Fibroblast of skin of scalp (primary cell): Measurements from ENCODE around the gene SNAPC2.
"Not testable (repeated sequence)": the region's sequence is repeated elsewhere in the genome, so short reads cannot be mapped to it uniquely, and the experiment has no call there.

Source experiments
- DNase-seq: peaks from one replicate; pipeline ENCODE4 v3.0.0-alpha.2; 2013

The SNAPC2 gene

DNA sequence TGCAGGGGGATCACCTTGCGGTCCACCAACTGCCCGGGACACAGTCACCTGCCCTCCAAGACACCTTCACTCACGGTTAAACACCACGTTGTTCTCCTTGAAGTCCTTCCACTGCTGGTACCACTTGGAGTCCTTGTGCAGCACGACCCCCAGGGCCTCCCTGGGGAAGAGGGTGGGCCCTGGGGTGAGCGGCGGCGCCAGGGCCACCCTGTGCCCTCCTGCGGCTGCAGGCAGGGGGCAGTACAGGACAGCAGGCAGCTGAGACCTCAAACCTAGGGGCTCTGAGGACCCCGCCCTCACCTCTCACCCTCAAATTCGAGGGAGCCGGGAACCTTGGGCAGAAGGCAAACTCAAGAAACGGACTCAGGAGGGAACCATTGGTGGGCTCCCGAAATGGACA, 13.3 kb downstream of the SNAPC2 start:
- DNase-seq = no peak

DNA sequence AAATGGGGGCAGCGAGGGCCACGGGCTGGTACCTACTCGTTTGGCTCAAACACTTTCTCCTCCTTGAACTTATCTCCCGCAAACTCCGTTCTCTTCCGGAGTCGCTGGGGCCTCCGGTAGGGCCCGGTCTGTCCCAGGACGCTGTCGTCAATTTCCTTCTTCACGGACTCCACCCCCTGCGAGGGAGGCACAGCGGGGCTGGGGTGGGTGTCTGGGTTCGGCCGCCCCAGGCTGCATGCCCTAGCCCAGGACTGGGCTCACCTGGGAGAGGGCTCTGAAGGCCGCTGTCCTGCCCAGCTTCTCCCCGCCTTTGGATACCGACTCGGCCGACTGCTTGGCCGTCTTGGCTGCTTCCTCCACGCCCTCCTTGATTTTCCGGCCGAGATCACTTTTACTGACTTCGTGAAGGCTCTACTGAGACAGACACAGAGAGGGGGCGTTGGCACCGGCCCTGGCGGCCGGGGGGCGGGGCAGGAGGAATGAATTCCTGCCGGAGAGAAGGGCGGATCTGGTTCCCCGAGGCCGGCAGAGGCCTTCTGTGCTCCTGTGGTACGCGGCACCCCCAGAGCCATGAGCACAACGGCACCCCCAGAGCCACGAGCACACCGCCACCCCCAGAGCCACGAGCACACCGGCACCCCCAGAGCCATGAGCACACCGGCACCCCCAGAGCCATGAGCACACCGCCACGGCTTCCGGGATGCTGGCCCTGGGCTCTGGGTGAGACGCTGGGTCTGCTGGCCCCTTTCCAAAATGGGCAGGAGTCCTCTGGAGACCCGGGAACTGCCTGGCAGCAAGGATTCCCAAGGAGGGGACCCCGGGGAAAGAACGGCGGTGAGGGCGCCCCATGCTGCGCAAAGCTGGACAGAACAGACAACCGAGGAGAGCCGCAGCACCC, 13.9 kb downstream of the SNAPC2 start:
- no peak for DNase-seq

DNA sequence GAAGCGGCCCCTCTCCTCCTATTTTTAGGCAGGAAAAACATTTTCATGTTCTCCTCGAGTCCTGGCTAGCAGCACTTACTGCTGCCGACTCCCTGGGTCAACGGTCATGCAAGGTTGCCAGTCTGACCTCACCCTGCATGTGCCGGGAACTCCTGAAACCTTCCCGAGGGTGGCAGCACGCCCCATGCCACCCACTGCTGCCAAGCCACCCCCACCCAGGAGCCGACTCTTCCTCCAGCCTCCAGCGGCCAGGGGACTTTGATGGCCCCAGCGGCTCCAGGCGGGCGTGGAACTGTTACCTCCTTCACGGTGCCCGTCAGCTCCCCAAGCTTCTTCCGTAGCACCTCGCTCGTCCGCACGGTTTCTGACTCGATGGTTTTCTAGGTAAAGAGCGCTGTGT, 14.6 kb downstream of the SNAPC2 start:
- DNase-seq = no peak

DNA sequence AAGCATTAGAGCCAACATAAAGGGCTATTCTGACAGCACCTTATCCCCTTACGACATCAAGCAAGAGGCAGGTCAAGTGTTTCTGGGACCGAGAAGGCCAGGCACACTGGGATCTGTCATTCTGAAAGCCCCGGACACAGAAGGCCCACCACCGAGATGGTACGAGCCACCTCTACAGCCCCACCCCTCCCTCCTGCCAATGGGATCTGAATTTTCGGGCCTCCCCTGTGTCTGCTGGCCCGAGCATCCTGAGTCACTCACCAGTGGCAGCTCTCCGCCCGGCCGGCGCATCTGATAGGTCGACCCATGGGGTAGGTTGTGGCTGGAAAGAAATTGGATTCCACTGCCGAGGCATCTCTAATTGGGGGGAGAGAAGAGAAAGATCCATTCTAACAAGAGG, 20.7 kb downstream of the SNAPC2 start:
- no peak for DNase-seq

DNA sequence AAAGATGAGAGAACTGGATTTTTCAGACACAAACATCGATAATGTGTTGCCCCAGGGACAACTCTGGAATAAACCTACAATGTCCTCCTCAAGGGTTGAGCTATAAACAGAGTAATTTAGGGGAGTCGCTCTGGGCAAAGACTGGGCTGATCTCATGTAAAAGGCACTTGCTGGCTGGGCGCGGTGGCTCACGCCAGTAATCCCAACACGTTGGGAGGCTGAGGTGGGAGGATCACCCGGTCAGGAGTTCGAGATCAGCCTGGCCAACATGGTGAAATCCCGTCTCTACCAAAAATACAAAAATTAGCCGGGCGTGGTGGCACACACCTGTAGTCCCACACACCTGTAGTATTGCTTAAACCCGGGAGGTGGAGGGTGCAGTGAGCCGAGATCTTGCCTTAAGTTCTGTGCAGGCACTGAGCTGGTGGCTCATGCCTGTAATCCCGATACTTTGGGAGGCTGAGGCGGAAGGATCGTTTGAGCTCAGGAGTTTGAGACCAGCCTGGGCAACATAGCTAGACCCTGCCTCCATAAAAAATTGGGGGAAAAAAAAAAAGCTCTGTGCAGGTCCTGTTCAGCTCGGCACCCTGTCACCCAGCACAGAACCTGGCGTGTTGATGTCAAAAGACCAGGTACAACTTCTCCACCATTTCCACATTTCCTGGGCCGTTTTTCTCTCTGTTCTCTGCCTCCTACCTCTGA, 21.9 kb downstream of the SNAPC2 start:
- no peak for DNase-seq

DNA sequence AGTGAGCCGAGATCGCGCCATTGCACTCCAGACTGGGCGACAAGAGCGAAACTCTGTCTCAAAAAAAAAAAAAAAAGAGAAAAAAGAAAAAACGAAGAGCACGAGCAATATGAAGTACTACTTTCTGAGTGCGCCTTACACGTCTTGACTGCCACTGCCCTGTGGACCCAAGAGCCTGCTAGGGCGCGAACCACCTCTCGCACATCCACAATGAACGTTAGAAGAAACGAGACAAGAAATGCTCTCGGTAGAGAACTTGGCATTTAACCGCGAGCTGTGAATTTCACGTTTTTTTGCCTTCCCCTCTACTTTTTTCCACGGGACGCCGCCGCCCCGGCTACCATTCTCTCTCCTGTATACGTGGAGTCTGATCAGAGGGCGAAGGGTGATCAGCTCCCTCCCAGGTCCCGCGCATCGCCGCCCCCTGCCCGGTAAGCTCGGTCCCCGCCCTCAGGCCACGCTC, 22.9 kb downstream of the SNAPC2 start:
- no peak for DNase-seq

DNA sequence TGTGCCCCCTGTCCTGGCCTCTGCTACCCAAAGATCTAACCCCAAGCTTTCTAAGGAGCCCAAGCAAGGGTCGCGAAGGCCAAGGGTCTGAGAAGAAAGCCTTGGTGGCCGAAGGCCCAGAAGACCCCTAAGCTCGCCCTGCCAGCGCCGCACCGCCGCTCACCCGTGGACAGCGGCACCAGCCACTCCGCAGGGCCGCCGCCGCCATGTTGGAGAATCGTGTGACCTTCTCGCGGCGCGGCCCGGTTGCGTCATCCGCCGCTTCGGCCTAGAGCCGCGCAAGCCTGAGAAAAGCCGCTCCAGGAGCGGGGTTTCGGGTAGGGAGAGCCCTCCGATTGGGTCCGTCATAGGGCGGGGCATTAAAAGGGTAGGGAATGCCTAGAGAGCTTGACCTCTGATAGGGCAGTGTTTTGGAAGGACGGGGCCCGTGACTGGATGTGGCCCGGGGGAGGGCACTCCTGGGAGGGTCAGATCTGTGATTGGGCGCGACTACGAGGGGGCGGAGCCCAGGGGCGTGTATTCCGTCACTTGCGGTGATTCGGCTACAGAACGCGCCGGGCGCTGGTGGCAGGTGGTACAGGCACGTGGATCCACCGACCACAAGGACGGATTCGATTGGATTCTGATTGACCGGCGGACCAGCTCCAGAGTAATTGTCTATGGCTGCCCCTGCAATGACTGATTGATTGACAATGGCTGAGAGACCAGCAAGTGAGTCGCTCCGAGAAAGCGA, 23.5 kb downstream of the SNAPC2 start, which contains the start of gene TIMM44:
TSS of gene TIMM44 (minus strand) at position 223 of the 733 bp plus-strand sequence. CDS start at position 208, 15 bp downstream.
- peak; percentile 100 for DNase-seq

DNA sequence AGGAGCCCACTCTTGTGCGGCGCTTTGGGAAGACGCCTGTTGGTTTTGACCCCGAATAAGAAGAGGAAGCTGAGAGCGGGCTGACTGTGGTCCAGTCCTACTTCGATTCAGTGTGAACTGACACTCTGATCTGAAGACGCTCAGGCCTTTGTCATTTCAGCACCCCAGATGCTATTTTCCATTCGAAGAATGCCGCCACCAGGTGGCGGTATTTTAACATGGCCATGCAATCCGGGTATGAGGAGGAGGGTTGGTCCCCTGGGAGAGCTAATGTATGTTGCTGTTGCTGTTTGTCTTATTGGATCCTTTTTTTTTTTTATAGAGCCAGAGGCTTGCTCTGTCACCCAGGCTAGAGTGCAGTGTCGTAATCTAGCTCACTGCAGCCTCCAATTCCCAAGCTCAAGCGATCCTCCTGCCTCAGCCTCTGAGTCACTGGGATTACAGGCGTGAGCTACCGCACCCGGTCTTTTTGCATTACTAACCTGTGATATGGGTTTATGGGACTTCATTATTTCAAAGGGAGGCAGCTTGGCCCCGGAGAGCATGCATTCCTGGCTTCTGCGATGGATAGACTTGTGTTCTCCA, 24.1 kb downstream of the SNAPC2 start:
- peak; percentile 96 for DNase-seq

DNA sequence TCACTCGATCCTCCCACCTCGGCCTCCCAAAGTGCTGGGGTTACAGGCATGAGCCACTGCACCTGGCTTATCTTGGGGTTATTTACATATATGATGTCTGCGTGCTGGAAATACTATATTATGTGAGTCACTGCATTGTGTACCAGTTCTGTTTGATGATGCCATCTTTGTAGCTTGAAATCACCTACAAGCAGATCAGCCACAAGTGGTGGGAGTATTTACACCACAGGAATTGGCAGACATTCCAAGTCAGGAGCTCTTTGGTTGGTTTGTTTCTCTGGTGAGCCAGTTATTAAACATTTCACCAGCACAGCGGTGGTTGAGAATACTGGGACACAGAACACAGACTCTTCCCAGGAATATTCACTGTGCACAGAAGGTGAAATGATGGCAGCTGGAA, 27.8 kb downstream of the SNAPC2 start:
- no peak for DNase-seq

DNA sequence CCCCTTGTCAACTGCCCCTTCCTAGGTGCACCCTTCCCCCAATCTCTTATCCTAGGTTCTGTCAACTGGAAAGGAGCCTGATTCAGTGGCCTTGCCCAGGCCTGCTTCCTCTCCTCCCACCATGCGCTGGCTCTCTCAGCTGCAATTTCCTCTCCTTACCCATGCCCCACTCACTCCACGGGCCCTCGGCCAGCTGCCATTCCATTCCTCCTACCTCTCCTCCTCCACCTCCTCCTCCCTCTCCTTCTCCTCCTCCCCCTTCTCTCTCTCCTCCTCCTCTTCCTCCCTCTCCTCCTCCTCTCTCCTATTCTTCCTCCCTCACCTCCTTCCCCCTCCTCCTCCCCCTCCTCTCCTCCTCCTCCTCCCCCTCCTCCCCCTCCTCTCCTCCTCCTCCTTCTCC, 32.9 kb downstream of the SNAPC2 start:
- DNase-seq = peak; percentile 33

DNA sequence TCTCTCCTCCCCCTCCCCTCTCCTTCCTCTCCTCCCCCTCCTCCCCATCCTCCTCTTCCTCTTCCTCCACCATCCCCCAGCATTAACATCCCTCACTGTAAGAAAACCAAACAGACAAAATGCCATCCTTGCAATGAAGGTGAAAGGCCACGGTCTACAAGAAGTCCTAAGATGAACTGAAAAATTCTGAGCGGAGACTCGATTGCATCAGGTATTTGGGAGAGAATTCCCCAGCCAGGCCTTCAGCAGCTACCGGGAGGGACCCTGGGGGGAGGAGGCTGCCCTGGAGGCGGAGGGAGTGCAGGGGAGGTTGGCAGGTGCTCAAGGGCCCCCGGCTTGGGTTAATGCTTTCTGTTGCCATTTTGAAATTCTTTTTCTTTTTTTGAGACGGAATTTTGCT, 33.4 kb downstream of the SNAPC2 start:
- DNase-seq = no peak

DNA sequence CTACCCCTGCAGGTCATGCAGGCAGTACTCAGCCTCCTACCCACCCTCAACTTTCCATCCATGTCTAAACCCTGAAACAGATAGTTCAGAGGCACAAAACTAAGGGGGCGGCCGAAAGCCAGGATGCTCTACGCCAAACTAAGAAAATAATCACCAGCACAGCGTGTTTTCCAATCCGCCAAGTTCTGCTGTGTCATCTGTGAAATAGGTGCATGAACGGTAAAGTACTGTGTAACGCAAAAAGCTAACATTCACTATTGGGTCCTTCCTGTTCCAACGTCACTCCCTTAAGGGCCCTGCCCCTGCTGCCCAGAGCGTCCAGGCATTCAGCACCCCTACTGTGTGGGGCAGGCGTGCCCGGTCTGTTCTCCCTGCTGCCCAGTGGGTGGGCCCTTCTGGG, 35.6 kb downstream of the SNAPC2 start:
- no peak for DNase-seq

DNA sequence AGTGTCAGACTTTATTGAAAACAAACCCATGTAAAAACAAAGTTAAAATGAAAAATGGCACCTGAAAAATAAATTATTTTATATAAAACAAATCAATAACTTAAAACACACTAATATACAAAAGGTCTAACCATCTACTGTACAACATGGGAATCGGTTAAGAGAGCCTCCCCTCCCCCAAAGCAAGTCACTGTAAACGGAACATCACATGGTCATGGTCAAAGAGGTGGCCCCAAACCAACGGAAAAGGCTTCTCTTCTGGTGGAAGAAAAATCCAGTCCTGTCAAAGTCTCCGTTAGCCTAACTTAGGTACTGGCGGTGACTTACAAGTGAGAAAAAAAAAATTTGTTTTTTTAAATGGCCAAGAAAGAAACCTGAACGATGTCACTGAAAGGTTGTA, 39.1 kb downstream of the SNAPC2 start:
- no peak for DNase-seq

DNA sequence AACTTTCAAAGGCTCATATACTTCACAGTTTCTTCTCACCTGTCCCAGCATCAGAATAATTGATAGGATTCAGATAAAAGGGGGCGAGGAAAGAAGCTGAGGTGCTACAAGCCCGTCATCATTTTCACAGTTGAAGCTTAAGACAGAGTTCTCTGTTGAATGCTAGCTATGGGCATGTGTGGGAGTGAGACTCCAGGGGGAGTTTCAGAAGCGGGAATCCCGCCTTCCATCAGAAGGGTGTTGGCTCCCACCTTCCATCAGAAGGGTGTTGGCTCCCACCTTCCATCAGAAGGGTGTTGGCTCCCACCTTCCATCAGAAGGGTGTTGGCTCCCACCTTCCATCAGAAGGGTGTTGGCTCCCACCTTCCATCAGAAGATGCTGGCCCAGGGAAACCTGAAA, 40.9 kb downstream of the SNAPC2 start:
- not testable (repeated sequence) for DNase-seq

DNA sequence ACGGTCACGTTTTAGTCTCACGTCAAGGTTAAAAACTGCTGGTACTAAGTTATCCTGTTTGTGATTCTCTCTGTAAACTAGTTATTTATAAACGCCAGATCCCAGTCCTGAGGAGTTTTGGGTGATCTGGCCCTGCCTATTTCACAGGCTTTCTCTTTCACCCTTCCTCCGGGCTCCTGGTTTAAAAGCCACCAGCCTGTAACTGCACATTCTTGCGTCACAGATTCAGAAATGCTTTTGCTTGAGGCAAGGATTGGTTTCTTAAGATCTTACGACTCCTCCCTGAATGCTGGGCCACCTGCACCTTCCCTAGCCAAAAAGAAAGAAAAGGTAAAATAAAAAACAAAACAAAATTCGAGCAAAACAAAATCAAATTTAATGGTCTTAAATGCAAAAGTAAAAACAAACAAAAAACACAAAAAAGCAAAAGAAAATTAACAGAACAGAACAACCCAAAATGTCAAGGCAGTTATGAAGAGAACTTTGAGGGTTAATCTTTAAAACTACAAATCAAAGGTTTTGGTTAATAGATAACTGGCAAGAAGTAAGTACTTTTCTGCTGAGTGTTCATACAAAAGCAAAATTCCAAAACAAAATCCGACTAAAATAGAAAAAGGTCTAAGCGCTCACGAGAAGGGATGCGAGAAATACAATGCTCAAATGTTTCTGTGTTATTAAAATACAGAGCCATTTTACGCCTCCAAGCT, 41.9 kb downstream of the SNAPC2 start:
- no peak for DNase-seq

DNA sequence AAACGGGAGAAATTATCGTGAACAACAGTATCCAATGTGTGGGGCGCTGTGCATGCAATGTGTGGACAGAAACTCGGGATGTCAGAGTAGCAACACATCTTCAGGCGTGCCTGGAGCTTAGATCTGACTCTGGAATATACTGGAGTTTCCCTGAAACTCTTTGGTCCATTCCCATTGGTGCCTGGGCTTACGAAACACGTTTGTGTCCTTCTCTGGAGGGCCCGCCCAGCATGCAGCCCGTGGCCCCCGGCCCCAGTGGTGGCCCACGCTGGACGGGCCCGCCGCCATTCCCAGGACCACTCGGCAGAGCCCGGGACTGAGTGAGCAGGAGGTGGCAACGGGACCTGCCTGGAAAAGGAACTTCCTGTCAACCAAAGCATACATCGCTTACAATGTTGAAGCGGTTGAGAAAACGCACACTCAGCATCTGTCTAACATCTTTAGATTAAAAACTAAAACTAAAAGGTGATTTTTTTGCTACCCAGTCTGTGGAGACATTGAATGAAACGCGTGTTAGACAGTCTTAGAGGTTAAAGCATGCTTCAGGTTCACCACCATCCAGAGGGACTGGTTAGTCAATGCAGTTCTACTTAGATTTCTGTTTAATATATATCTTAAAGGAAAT, 42.6 kb downstream of the SNAPC2 start:
- no peak for DNase-seq

DNA sequence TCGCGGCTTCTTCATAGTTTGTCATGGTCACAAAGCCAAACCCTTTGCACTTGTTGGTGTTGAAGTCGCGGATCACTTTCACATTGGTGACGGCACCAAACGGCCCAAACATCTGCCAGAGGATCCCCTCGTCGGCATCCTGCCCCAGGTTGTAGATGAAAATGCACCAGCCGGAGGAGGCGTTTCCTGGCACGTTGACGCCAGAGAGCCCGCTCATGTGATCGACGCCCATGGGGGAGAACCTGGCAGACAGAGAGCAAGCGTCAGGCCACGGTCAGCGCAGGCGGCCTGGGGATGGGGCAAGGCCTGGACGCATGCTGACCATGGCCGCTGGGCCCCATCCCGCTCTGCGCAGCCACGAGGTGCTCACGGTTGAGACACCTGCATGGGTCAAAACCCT, 43.4 kb downstream of the SNAPC2 start:
- no peak for DNase-seq

DNA sequence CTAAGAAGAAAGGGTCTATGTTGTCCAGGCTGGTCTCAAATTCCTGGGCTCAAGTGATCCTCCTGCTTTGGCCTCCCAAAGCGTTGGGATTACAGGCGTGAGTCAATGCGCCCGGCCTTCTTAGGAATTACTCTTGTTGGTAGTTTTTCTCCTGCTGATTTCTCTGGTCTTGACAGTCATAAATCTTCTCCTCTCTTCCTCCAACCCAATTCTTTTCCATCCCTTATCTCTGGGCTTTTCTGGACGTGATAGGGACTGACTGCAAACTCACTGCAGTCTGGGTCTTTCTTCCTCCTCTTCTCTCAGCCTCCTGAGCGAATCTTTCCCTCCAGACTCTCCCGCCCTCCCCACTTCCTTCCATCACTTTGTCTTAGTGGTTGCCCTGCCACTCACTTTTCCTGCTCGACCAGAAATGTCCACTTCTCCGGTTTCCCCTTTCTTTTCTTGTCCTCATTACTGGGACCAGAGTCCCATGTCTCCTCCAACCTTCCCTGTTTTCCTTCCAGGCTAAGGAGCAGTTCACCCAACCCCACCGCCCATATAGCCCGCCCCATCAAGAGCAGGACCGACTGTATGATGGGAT, 45.2 kb downstream of the SNAPC2 start:
- no peak for DNase-seq

DNA sequence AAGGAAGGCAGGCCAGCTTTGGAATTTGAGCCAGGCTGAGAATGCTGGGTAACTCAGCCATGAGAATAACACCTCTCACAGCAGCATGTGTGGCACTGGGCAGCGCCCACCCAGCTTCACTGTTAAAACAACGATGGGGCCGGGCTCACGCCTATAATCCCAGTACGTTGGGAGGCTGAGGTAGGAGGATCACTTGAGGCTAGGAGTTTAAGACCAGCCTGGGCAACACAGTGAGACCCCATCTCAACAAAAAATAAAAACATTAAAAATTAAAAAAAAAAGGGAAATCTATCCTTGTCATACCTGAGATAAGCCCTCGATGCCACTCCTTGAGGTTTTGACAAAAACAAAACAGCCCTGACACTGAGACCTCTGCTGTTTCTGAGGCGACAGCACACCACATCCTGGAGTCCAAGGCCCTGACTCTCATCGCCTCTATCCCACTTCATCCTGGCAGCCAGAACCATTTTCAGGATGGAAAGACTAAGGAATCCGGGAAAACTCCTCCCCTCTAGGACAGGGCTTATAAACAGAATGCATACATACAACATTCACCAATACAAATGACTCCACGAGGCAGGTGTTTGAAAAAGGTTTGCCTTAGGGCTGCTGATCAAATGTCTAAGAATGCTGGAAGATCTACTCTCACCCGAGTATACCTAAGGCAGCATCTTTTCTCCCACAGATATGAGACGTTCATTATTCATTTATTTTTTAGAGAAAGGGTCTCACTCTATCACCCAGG, 46.0 kb downstream of the SNAPC2 start:
- no peak for DNase-seq

DNA sequence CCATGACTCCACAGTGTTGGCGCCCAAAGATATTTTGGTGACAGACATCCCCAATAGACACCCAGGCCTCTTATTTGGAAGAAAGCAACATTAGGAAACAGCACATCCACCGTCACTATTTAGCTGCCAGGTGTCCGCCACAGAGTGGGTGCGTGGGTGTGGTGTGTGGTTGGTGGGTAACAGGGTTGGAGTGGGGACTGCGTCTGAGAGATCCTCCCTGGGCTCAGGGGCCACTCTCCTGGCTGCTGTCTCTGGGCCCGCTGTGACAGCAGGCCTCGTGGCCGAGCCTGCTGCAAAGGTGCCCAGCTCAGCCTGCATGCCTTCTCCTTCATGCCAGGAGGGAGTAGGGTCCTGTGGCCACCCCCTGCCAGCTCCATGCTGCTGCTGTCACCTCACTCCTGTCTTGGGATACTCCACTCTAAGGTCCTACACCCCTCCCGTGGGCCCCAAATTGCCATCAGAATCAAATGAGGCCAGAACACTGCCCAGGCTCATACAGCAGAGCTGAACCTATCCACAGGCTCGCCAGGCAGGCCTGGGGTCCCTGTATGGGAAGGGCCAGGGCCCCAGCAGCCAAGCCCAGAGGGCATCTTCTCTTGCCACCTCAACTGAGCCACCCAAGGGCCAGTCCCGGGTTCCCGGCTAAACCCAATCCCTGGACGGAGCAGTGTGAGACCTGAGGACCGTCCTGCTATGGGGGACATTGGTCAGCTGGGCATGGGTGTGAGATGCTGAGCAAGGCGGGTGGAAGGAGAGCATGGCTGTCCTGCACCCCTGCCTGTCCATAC, 48.1 kb downstream of the SNAPC2 start:
- DNase-seq = no peak
